AML-193 (cell line): ENCODE results near the gene ECE1.
A peak's percentile ranks its signal among the peaks of the same experiment; 100 is the strongest.
"Not testable (repeated sequence)": the region's sequence is repeated elsewhere in the genome, so short reads cannot be mapped to it uniquely, and the experiment has no call there.

Experiments
- DNase-seq, 2 experiments: peaks; one replicate each; lab custom pipeline; 2025; lab: John Stamatoyannopoulos, UW

Gene ECE1

GRCh38 chr1:21251773-21252471, 38.3 kb downstream of the ECE1 start:
- no peak for DNase-seq

- DNase-seq, result no peak
Measured at GRCh38 chr1:21249940-21250493, 40.2 kb downstream of the ECE1 start.

- DNase-seq, result no peak
Measured at GRCh38 chr1:21247892-21248715, 42.2 kb downstream of the ECE1 start.

- no peak for DNase-seq
Measured at GRCh38 chr1:21246905-21247642, 43.2 kb downstream of the ECE1 start.

- DNase-seq, result no peak
Measured at GRCh38 chr1:21245688-21246229, 44.5 kb downstream of the ECE1 start.

- DNase-seq, result no peak
Measured at GRCh38 chr1:21244986-21245687, 45.1 kb downstream of the ECE1 start.

- no peak for DNase-seq
Measured at GRCh38 chr1:21244154-21244553, 46.1 kb downstream of the ECE1 start.

- no peak for DNase-seq
Measured at GRCh38 chr1:21242846-21243245, 47.4 kb downstream of the ECE1 start.

GRCh38 chr1:21241771-21242581, 48.3 kb downstream of the ECE1 start:
- no peak for DNase-seq

- DNase-seq, result no peak
Measured at GRCh38 chr1:21240706-21241105, 49.6 kb downstream of the ECE1 start.

GRCh38 chr1:21239221-21239620, 51.0 kb downstream of the ECE1 start:
- DNase-seq, result no peak

GRCh38 chr1:21238141-21238800, 52.0 kb downstream of the ECE1 start:
- DNase-seq, result no peak

GRCh38 chr1:21237446-21238088, 52.7 kb downstream of the ECE1 start:
- DNase-seq, result no peak

GRCh38 chr1:21236178-21236577, 54.1 kb downstream of the ECE1 start:
- no peak for DNase-seq

GRCh38 chr1:21234779-21235178, 55.5 kb downstream of the ECE1 start:
- no peak for DNase-seq

- no peak for DNase-seq
Measured at GRCh38 chr1:21233490-21233889, 56.8 kb downstream of the ECE1 start.

GRCh38 chr1:21232044-21232443, 58.2 kb downstream of the ECE1 start:
- DNase-seq, result peak; percentile 26 to 35

- no peak for DNase-seq
Measured at GRCh38 chr1:21229246-21230000, 60.8 kb downstream of the ECE1 start.

GRCh38 chr1:21228224-21228623, 62.0 kb downstream of the ECE1 start:
- DNase-seq, result not testable (repeated sequence)
